Pons (tissue), 1 donor: ENCODE data around the gene ADRA2C.

ENCODE experiments used
- DNase-seq: peaks from one replicate; pipeline ENCODE4 v3.0.0-alpha.2; 2016; ENCODE audit warnings: low spot score

ADRA2C gene

DNA sequence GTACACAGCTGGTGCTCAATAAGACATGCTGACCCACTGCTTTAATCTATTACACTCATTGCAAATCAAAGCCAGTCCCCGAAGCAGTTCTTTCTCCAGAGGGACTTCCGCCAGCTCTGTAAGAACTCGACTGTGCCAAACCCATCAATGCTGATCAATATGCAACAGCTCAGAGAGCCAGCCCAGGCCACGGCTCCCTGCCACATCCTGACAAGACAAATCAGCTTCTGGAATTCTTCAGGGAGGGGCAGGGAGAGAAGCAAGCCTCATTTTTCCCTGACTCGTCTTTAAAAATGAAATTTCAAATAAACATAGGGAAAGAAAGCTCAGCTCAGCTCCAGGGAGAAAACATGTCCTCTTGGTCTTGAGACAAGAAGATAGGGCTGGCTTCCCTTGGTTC is 5.3 kb upstream of the ADRA2C start:
- no peak for DNase-seq

- DNase-seq, result no peak
These were observed 3.9 kb upstream of the ADRA2C start for GRCh38 chr4:3762264-3762663.

DNA sequence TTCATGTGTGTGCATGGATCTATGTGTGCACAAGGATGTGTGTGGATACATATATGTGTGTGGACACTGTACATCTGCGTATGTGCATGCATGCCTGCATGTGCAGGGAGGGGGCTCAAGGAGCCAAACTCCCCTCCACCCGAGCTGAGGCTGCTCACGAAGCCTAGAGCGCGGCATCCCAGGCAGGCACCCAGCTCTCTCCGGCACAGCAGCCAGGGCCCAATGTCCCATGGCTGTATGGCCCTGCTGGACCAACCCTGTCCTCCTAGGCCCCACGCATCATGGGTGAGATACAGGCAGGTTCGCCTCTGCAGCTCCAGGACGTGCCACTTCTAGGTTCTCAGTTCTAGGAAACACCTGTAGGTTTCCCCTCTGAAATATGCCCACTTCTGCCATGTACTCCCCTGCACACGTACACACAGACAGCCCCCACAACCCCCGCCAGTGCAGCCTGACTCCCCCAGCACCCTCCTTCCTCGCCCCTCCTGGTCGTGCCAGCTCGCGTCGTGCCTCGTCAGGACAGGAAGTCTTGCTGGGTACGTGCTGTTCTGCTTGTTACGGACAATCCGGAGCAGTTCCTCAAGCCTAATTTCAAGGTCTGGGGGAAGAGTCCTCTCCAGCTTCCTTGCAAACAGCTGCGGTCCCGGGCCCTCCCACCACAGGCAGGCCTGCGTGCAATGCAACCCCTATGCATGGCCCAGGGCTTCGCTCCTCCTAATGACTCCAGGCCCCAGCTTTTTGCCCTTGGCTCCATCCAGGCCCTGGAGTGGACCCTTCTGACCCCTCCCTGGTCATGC is 3.2 kb upstream of the ADRA2C start:
- no peak for DNase-seq

- no peak for DNase-seq
These were observed 732 bp upstream of the ADRA2C start for GRCh38 chr4:3765271-3766035.

GRCh38 chr4:3766785-3767569 is 792 bp downstream of the ADRA2C start:
- DNase-seq, result no peak

GRCh38 chr4:3767570-3768288 is 1.5 kb downstream of the ADRA2C start:
- DNase-seq, result no peak

GRCh38 chr4:3768842-3769641 is 2.9 kb downstream of the ADRA2C start:
- DNase-seq, result no peak

DNA sequence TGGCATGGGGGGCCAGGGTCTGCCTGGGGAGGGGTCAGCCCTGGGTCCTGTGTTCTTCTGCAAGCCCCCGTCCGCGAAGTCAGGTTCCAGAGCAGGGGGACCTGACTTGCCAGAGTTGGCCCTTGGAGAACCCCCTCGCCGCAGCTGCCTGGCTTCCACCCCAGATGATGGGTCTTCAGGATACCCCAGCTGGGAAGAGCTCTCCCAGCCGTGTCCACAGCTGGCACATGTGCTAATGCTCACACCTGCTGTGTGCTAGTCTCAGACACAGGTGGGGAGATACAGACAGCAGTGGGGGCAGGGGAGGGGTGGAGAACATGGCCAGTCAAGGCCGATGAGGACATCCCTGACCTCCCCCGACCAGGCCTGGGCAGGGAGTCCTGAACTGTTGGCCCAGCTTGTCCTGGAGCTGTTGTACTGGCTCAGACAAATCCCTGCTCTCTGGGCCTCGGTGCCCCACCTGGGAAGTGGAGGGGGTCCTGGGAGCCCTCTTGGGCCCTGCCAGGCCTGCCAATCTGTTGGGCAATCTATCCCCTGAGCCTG is 3.5 kb downstream of the ADRA2C start:
- no peak for DNase-seq

- no peak for DNase-seq
These were observed 4.4 kb downstream of the ADRA2C start for GRCh38 chr4:3770323-3771163.

DNA sequence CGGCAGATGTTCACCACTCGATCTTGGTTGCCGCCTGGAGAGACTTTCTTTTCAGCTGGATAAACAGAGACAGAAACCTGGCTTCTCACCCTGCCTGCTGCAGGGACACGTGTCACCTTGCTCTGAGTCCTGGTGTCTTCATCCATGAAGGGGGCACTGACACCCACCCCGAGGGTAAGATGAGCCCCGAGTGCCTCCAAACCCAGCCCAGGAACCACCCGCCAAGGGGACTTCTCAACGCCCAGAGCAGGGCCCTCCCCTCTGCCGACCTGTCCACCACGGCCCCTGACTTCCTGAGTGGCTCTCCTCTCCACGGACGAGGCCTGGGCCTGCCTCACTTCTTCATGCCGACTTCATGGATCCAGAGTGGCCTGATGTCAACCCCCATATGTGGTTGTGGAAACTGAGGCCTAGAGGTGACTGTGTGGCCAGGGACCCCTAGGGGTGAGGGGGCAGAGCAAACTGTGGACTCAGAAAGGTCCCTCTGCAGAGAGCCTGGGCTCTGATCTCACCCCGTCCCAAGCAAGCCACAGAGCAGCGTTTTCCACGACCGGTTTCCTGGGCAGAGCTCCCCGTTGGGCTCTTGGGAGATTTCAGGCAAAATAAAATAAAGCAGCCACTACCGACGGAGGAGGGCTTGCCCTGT is 5.1 kb downstream of the ADRA2C start:
- DNase-seq, result no peak

DNA sequence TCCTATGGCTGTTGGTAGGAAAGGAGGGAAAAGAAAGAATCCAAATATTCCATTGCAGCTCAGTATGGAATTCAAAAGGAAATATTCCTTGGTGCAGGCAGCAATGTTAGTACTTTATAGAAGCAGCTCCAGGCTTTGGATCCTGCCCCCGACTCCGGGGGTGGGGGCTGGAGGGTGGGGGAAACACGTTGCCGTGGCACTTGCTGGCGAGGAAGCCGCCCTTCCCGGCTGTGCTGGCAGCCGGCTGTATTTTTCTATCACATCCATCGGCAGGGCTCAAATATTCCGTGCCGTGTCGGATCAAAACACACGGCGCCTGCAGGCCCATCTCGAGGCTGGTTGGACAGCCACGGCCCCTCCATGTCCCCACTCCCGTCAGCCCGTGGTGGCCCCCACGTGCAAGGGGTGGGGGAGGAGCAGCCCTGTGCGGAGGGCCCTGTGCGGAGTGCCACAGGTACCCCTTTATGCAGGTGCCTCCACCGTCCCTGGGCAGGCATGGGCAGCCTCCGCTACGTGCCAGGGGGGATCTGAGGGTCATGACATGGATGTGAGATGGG is 5.8 kb downstream of the ADRA2C start:
- DNase-seq, result no peak

- DNase-seq, result no peak
These were observed 6.4 kb downstream of the ADRA2C start for GRCh38 chr4:3772632-3773031.

DNA sequence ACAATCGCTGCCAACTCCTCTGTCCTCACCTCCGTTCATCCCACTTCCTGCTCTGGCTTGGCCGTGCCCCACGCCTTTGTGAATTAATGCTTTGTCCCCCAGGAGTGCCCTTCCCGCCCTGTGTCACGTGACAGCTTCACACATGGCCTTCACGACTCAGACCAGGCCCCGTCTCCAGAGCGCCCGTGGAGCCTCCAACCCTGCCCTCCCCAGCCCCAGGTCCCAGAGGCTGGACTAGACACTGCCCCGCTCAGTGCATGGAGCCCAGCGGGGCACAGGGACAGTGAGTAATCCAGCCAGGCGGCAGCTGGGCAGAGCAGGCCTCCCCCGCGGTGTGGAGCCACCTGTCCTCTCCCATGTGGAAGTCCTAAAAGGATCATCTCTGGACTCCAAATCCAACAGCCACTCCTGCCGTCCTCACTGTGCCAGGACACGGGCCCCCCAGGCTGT is 7.4 kb downstream of the ADRA2C start:
- no peak for DNase-seq

DNA sequence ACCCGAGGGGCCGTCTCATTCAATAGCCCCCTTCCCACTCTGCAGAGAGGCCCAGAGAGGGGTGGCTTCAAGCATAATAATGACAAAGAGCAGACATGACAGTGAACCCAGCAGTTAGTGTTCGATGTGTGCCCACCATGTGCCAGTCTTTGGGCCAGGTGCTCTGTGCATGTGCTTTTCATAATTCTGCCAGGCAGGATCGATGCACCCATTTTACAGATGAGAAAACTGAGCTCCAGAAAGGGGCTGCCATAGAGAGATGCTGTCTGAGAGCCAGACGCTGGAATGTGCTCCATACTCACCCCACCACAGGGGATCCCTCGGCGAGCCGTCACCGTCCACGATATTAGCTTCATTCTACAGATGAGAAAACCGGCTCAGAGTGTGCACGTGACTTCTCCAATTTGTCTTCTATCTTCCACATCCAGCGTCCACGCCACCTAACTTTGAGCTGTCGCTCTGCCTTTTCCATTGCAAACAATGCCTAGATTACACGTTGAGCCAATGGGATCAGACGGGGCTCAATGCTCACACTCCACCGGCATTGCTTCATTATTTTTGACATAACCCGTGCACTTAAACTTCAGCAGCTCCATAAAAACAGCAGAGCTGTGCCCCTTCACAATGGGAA is 8.2 kb downstream of the ADRA2C start:
- DNase-seq, result no peak

- no peak for DNase-seq
These were observed 8.8 kb downstream of the ADRA2C start for GRCh38 chr4:3775005-3775404.

GRCh38 chr4:3775576-3775975 is 9.4 kb downstream of the ADRA2C start:
- no peak for DNase-seq

DNA sequence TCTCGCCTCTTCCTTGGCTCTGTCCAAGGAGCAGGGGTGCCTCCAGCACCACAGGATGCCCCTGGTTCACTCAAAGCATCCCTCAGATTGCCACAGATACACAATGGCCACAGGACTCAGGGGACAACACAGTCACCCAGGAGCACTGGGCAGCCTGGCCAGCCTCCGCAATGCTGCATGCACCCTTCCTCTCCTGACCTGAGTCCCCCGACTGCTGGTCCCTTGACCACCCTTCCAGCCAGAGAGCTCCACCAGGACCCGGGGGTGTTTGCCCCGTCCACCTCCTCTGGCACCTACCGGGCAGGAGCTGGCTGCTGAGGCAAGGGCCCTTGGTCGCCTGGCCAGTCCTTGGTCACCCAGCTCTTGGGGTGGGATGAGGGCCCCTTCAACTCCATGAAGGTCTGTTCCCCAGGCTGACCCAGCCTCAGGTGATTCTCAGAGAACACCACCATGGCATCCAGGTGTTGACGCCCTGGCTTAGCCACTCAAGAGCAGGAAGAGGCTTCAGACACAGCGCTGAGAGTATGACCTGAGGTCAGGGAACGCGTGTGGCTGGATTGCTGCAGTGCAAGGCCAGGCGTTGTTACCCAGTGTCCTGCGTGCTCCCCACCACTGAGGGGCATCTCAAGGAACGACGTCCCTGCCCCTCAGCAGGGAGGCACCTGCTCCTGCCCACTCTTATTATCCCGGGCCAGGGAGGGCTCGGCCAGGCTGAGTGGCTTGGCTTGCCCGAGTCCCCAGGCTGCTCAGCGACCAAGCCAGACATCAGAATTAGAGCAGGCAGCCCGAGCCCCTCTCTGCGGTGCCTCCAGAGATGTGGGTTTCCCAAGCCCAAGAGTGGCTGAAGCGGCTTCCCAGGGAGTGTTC is 10.2 kb downstream of the ADRA2C start:
- DNase-seq, result no peak

GRCh38 chr4:3777033-3777390 is 10.8 kb downstream of the ADRA2C start:
- no peak for DNase-seq
